Measurements from ENCODE around the gene RYR2.

Gene RYR2

DNA sequence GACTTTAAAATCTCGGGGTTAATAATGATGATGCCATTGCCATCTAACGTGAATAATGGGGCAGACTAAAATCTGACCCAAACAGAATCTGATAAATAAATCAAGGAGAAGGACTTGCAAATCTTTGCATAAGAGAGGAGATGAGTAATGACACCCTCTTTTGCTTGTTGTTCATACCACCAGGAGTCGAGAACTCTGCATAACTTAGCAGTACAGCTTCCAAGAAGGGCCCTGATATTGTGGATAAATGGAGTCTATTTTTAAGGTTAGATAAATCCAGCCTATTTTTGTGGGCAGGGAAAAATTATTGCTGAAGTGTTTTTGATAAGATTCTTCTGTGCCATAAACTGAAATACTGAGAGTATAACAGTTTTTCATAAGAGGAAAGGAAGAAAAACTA is 17.3 kb downstream of the RYR2 start:
- in situ Hi-C loops (cut with HindIII; ENCODE audit: low pct_ligation_motif_present, low pct_unique_long_range_greater_than_20kb, low sequenced_read_pairs): no loop called here
- no peak for DNase-seq

DNA sequence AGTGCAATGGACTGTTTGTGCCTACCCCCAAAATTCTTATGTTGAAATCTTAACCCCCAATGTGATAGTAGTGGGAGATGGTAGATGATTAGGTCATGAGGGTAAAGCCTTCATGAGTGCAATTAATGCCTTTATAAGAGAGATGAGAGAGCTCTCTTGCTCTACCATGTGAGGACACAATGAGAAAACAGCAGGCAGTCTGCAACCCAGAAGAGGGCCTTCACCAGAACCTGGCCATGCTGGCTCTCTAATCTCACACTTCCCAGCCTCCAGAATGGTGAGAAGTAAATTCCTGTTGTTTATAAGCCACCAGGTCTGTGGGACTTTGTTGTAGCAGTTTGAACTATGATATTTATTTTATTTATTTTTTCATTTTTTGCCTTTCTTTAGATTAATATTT is 21.0 kb downstream of the RYR2 start:
- in situ Hi-C loops (cut with HindIII; ENCODE audit: low pct_ligation_motif_present, low pct_unique_long_range_greater_than_20kb, low sequenced_read_pairs): no loop called here

GRCh38 chr1:237065903-237066302 is 23.9 kb downstream of the RYR2 start:
- in situ Hi-C loops (cut with HindIII; ENCODE audit: low pct_ligation_motif_present, low pct_unique_long_range_greater_than_20kb, low sequenced_read_pairs): no loop called here
- no peak for DNase-seq

More for the DNA sequence above, 21.0 kb downstream of the RYR2 start:
- no peak for DNase-seq

DNA sequence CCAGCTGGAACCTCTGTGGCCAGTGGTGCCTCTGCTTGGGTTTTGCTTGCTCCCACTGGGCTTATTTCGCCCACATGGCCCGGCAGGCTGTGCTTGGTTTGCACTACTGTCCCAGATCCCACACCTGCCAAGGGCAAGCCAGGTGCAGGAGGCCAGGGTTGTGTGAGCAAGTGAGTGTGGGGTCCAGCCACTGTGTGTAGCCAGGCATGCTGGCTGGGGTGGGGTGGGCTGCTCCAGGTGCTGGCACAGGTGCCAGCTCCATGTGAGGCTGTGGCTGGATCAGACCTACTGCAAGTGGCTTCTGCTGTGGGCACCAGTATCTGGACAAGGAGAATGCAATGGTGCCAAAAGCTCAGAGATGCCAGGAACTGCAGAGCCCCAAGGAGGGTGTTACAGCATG is 28.5 kb downstream of the RYR2 start:
- in situ Hi-C loops (cut with HindIII; ENCODE audit: low pct_ligation_motif_present, low pct_unique_long_range_greater_than_20kb, low sequenced_read_pairs): no loop called here
- DNase-seq: no peak

- in situ Hi-C loops (cut with HindIII; ENCODE audit: low pct_ligation_motif_present, low pct_unique_long_range_greater_than_20kb, low sequenced_read_pairs): no loop called here
- no peak for DNase-seq
Observed at GRCh38 chr1:237071641-237072420, 29.8 kb downstream of the RYR2 start.

- DNase-seq: no peak
- in situ Hi-C loops (cut with HindIII; ENCODE audit: low pct_ligation_motif_present, low pct_unique_long_range_greater_than_20kb, low sequenced_read_pairs): no loop called here
Observed at GRCh38 chr1:237074371-237075117, 32.6 kb downstream of the RYR2 start.

DNA sequence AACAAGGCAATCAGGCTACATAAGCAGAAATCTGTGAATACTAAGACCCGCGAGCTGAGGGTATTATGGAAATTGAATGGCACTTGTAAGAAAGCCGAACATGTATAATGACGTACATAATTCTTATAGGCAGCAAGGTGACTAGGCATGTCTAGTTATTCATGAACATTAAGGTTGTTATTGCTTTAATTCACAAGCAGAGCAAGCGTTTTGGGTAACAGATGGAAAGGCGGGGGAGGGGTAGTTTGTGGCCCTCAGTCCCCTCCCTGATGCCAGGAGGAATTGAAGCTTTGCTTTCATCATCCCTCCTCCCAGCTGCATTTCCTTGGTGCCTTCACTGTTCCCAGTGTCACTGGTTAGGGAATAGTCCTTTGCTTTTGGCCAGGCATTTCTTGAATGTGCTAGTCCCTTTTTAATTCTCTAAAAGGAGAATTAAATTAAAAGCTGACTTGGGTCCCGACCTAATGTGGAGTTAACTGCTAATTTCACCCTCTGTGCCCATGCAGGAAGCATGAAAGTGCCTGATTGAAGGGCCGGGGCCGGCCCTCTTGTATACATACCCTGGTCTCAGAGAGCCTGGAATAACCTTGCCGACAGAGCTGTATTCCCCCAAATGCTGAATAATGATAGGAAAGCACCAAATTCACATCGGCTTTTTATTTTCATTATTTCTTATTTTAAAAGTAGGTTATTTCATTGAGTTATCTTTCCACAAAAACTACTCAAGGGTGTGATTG is 42.5 kb downstream of the RYR2 start:
- in situ Hi-C loops (cut with HindIII; ENCODE audit: low pct_ligation_motif_present, low pct_unique_long_range_greater_than_20kb, low sequenced_read_pairs): no loop called here
- no peak for DNase-seq

DNA sequence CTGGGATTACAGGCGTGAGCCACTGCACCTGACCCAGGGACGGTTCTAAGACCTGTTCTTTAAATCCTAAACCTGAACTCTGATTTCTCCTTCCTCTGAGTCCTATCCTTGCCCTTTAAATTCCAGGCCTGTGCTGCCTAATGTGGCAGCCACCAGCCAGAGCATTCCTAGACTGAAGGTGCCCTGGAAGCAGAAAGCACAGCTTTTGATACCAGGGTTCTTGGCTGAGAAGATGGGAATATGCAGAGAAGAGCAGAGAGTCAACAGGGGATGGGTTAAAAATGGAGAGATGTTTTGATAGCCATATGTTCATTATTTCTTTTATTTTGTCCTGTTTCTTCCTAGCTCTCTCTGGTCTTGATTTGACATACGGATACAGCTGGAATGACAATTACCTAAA is 49.7 kb downstream of the RYR2 start:
- in situ Hi-C loops (cut with HindIII; ENCODE audit: low pct_ligation_motif_present, low pct_unique_long_range_greater_than_20kb, low sequenced_read_pairs): no loop called here
- DNase-seq: no peak

DNA sequence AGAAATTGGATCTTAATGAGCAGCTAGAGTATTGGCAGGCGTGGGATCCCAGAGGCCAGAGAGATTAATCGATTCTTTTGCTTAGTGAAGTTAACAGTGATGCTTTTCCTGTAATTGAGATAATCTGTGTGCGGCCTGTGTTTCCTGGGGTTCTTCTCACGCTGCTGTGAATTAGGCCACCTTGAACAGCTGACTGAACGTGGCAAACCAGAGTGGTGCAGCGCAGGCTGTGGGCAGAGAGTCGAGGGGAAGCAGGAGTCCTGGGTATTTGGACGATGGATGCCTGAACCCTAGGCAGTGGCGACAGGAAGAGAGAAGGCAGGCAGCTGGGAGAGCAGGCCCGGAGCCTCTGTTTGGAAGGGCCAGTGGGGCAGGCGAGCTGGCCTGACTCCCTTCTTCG is 51.7 kb downstream of the RYR2 start:
- in situ Hi-C loops (cut with HindIII; ENCODE audit: low pct_ligation_motif_present, low pct_unique_long_range_greater_than_20kb, low sequenced_read_pairs): no loop called here
- DNase-seq: no peak

DNA sequence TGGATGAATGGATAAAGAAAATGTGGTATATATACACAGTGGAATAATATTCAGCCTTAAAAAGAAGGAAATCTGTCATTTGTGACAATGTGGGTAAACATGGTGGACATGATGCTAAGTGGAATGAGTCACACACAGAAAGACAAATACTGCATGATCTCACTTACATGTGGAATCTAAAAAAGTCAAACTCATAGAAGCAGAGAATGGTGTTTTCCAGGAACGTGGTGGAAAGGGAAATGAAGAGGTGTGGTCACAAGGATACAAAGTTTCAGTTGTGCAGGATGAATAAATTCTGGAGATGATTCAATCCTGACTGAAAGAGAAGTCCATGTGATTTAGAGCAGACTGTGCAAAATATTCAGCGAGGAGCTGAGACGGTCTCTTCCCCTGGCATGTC is 56.6 kb downstream of the RYR2 start:
- no peak for DNase-seq
- in situ Hi-C loops (cut with HindIII; ENCODE audit: low pct_ligation_motif_present, low pct_unique_long_range_greater_than_20kb, low sequenced_read_pairs): no loop called here

- no peak for DNase-seq
- in situ Hi-C loops (cut with HindIII; ENCODE audit: low pct_ligation_motif_present, low pct_unique_long_range_greater_than_20kb, low sequenced_read_pairs): no loop called here
Observed at GRCh38 chr1:237103021-237103420, 61.0 kb downstream of the RYR2 start.

DNA sequence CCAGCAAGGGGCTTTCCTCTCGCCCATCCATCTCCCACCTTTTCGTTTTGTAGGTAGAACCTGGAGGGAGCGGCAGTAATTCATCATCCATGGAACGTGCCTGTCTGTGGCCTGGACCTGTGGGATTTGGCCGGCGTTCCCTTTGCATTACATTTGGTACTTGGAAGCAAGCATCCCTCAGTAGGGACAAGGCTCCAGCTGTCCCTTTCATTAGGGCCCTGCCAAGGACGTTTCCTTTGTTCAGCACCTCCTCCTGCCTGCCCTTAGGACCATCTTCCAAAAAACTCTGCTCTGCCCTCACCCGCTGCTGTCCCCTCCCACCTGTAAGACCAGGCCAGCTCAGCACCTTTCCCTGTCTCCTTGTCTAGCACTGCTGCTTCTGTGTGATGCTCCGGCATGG is 62.1 kb downstream of the RYR2 start:
- in situ Hi-C loops (cut with HindIII; ENCODE audit: low pct_ligation_motif_present, low pct_unique_long_range_greater_than_20kb, low sequenced_read_pairs): no loop called here
- DNase-seq: no peak

- DNase-seq: no peak
Observed at GRCh38 chr1:237105826-237106225, 63.8 kb downstream of the RYR2 start.

DNA sequence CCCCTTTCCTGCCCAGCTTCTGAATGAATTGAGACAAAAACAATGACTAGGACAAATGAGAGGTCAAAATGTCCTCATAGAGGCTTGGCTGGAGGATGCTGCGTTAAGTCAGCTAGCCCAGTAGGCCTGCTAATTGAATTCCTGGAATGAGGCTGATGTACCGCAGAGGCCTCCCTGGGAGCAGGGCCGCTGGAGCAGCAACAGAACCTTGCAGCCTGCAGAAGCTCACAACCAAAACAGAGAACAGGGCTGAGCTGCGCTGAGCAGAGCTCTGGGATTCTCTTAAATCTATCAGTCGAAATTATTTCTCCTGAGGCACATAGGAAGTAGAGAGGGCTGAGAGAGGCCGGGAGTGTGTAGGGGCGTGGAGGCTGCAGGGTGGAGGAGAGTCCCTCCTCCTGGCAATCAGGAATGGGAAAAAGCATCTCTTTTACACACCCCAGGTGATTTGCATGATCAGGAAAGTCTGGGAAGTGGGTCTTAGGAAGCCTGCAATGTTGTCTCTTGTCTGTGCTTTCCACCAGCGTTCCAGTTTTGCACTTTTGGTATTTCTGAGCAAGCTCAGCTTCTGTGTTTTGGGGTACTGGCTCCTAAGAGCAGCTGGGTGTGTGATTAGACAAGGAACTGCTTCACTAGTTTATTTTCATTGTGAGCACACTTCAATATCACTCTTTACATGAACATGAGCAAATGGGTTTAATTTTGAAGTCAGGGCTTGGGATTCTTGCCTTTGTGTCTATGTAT is 66.5 kb downstream of the RYR2 start:
- in situ Hi-C loops (cut with HindIII; ENCODE audit: low pct_ligation_motif_present, low pct_unique_long_range_greater_than_20kb, low sequenced_read_pairs): no loop called here

More at GRCh38 chr1:237105826-237106225, 63.8 kb downstream of the RYR2 start:
- in situ Hi-C loops (cut with HindIII; ENCODE audit: low pct_ligation_motif_present, low pct_unique_long_range_greater_than_20kb, low sequenced_read_pairs): no loop called here

GRCh38 chr1:237111807-237112206 is 69.8 kb downstream of the RYR2 start:
- no peak for DNase-seq
- in situ Hi-C loops (cut with HindIII; ENCODE audit: low pct_ligation_motif_present, low pct_unique_long_range_greater_than_20kb, low sequenced_read_pairs): no loop called here

More for the DNA sequence above, 66.5 kb downstream of the RYR2 start:
- DNase-seq: no peak

DNA sequence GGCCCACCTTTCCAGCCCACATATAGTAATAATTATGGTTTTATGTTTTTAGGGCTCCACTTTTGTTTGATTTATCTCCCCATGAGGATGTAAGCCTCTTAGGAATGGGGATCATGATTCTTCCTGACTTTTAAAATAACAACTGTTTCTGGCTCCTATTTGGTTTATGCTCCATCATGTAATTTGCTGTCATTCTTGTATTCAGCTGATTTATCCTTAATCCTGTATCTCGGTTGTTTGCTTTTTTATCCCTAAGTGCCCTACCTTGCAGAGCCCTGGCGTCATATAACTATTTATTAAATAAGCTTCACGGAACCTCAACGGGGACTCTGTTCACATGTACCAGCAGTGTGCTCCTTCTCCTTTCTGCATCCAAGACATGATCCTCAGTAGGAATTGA is 70.7 kb downstream of the RYR2 start:
- DNase-seq: no peak
- in situ Hi-C loops (cut with HindIII; ENCODE audit: low pct_ligation_motif_present, low pct_unique_long_range_greater_than_20kb, low sequenced_read_pairs): no loop called here

DNA sequence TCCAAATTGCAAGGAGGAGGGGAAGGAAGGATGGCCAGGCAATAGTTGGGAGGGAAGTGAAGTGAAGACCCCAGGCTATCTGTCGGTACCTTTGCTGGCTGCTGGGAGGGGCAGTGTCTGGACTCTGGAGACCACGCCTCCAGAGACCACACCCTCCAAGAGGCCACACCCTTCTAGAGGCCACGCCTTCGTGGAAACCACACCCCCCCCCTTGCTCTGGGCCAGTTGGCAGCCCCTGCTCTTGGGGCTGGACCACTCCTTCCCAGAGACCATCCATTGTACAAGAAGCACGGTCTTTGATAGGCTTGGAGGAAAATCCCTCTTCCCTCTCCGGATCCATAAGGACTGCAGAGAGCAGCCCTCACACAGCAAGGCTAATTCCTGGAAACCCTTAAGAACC is 73.1 kb downstream of the RYR2 start:
- no peak for DNase-seq
- in situ Hi-C loops (cut with HindIII; ENCODE audit: low pct_ligation_motif_present, low pct_unique_long_range_greater_than_20kb, low sequenced_read_pairs): no loop called here

DNA sequence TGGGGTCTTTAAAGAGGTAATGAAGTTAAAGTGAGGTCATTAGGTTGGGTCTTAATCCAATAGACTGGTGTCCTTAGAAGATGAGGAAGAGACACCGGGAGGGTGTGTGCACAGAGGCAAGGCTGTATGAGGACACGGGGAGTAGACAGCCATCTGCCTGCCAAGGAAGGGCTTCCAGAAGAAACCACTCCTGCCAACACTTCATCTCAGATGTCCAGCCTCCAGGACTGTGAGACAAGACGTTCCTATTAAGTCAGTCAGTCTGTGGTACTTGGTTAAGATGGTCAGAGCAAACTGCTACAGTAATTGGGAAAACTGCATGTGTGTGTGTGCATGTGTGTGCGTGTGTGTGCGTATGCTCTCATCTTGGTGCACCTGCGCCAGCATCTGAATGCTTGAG is 77.1 kb downstream of the RYR2 start:
- DNase-seq: no peak
- in situ Hi-C loops (cut with HindIII; ENCODE audit: low pct_ligation_motif_present, low pct_unique_long_range_greater_than_20kb, low sequenced_read_pairs): no loop called here

GRCh38 chr1:237120683-237121082 is 78.7 kb downstream of the RYR2 start:
- no peak for DNase-seq
- in situ Hi-C loops (cut with HindIII; ENCODE audit: low pct_ligation_motif_present, low pct_unique_long_range_greater_than_20kb, low sequenced_read_pairs): no loop called here
